HepG2 (cell line): Measurements from ENCODE around the gene TM9SF2. TPM values are rescaled to one million over a fixed set of nuclear protein-coding genes. Genes with fewer than 3 reads are reported as not detected.

Source experiments
- AHDC1 ChIP-seq: sonication (generic); formaldehyde crosslinking; IDR thresholded peaks from 2 replicates; pipeline ENCODE4 v1.5.1; 2020; ENCODE audit warnings: mild to moderate bottlenecking, missing genetic modification reagents, borderline replicate concordance
- ATF1 ChIP-seq: IDR thresholded peaks from 2 replicates; pipeline ENCODE4 v1.6.1; 2016; ENCODE audit warnings: mild to moderate bottlenecking, control low read depth
- EP300 ChIP-seq, 3 experiments: sonication (generic) in 1 of 3; formaldehyde crosslinking in 1 of 3; IDR thresholded peaks; 2 replicates each; pipeline versions ENCODE4 v1.5.1 to v1.6.1; 2011 to 2020; ENCODE audit warnings: low read depth in 2 of 3, low read length in 2 of 3, borderline replicate concordance in 1 of 3, improper control_type of control experiment in 1 of 3, mild to moderate bottlenecking in 1 of 3, missing genetic modification reagents in 1 of 3, moderate library complexity in 1 of 3
- FOXA1 ChIP-seq, 2 experiments: fragments of 450-650 bp in 1 of 2; sonication (generic) in 1 of 2; formaldehyde crosslinking in 1 of 2; IDR thresholded peaks; 2 replicates each; pipeline versions ENCODE4 v1.4.0 to v1.6.1; 2016 to 2020; ENCODE audit warnings: missing genetic modification reagents in 1 of 2
- FOXA3 ChIP-seq: IDR thresholded peaks from 2 replicates; pipeline ENCODE4 v1.6.1; 2016; ENCODE audit warnings: missing genetic modification reagents, missing compliant biosample characterization
- HDAC2 ChIP-seq: sonication (generic); formaldehyde crosslinking; IDR thresholded peaks from 2 replicates; pipeline ENCODE4 v1.4.0; 2020; ENCODE audit warnings: missing genetic modification reagents
- HNF4A ChIP-seq: sonication (generic); formaldehyde crosslinking; IDR thresholded peaks from 2 replicates; pipeline ENCODE4 v1.4.0; 2020; ENCODE audit warnings: missing genetic modification reagents
- TFAP4 ChIP-seq: sonication (generic); IDR thresholded peaks from 2 replicates; pipeline ENCODE4 v1.6.1; 2016; ENCODE audit warnings: low read depth, borderline replicate concordance
- ZFP41 ChIP-seq: sonication (generic); formaldehyde crosslinking; IDR thresholded peaks from 2 replicates; pipeline ENCODE4 v1.4.0; 2020; ENCODE audit warnings: mild to moderate bottlenecking, missing genetic modification reagents, borderline replicate concordance
- ZNF337 ChIP-seq: sonication (generic); formaldehyde crosslinking; IDR thresholded peaks from 2 replicates; pipeline ENCODE4 v1.5.1; 2020; ENCODE audit warnings: missing genetic modification reagents, low read depth, mild to moderate bottlenecking, borderline replicate concordance
- ZNF605 ChIP-seq: sonication (generic); formaldehyde crosslinking; IDR thresholded peaks from 2 replicates; pipeline ENCODE4 v1.8.0; 2022; ENCODE audit warnings: mild to moderate bottlenecking, missing genetic modification reagents
- ZNF891 ChIP-seq: sonication (generic); formaldehyde crosslinking; IDR thresholded peaks from 2 replicates; pipeline ENCODE4 v1.5.0; 2020; ENCODE audit warnings: mild to moderate bottlenecking, missing genetic modification reagents
- polyA plus RNA-seq, 8 experiments: library from polyadenylated mRNA; depleted of rRNA in 3 of 8; stranded (reverse) in 7 of 8; unstranded in 1 of 8; fragments of >200 nt; fragmentation: Illumina TruSeq in 4 of 8; extraction: Trizol in 4 of 8; gene quantifications; 2 replicates each; pipeline versions ENCODE4 v1.2.1 to v1.2.3, GENCODE V29; 2011 to 2016; ENCODE audit warnings: low read depth in 4 of 8, missing spikeins in 1 of 8, mixed read lengths in 1 of 8; ENCODE audit not compliant: insufficient read depth in 1 of 8
- total RNA-seq, 5 experiments: library from RNA; depleted of rRNA; stranded (reverse); fragments of >200 nt; fragmentation: Illumina TruSeq; extraction: Trizol; gene quantifications; 2 replicates each; pipeline ENCODE4 v1.2.3, GENCODE V29; 2016; ENCODE audit warnings: low read depth in 1 of 5
- TF ChIP-seq, protein P1 (sequence below): sonication (generic); formaldehyde crosslinking; IDR thresholded peaks from 2 replicates; pipeline ENCODE4 v1.4.0; 2020; ENCODE audit warnings: missing genetic modification reagents
- TF ChIP-seq, protein P2 (sequence below): sonication (generic); formaldehyde crosslinking; IDR thresholded peaks from 2 replicates; pipeline ENCODE4 v1.9.0; 2021; ENCODE audit warnings: missing genetic modification reagents, mild to moderate bottlenecking, borderline replicate concordance

TM9SF2 gene
- total and polyA plus RNA-seq, 2 of the 13 experiments (the other 11 are each of a cell fraction or from before 2014, with no cell fraction given), result 94.1 to 123 TPM

DNA sequence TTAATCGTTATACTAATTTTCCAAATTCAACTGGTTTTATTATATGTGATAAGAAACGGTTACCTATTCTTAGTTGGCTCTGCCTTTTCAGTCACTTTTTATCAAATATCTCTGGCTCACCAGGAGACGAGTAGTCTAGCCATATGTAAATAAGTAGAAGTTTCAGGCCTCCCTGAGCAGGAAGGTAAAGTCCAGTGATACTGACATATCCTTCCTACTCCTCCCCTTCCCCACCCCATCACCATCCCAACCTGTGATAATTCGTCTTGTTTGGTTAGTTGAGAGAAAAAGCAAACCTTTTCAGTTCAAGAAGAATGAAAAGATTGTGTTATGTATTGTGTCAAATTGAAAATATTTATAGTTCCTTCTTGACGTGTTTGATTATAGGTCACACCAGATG lies 53.9 kb downstream of the TM9SF2 start (continued):
- TF ChIP-seq, protein P1, sequence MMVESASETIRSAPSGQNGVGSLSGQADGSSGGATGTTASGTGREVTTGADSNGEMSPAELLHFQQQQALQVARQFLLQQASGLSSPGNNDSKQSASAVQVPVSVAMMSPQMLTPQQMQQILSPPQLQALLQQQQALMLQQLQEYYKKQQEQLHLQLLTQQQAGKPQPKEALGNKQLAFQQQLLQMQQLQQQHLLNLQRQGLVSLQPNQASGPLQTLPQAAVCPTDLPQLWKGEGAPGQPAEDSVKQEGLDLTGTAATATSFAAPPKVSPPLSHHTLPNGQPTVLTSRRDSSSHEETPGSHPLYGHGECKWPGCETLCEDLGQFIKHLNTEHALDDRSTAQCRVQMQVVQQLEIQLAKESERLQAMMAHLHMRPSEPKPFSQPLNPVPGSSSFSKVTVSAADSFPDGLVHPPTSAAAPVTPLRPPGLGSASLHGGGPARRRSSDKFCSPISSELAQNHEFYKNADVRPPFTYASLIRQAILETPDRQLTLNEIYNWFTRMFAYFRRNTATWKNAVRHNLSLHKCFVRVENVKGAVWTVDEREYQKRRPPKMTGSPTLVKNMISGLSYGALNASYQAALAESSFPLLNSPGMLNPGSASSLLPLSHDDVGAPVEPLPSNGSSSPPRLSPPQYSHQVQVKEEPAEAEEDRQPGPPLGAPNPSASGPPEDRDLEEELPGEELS (CRISPR knock-in tag), result 0 out of 2 replicates have a peak, but pooled peaks have one; percentile 21
- TF ChIP-seq FOXA1 (IDR thresholded peaks at IDR 0.05) (no peak), FOXA1 (CRISPR knock-in tag; IDR thresholded peaks at IDR 0.05) (peak; percentile 53), EP300 (IDR thresholded peaks at IDR 0.05; ENCODE audit: low read depth in 2 of 2, low read length in 2 of 2) (peak in 1 of 2 experiments; percentile 63; a peak in 1 of 4 replicates), EP300 (CRISPR knock-in tag; IDR thresholded peaks at IDR 0.05; ENCODE audit: borderline replicate concordance) (no peak), AHDC1 (no peak), ZFP41 (no peak), HNF4A (peak; percentile 58), ZNF891 (CRISPR knock-in tag) (no peak), ATF1 (CRISPR knock-in tag) (no peak), HDAC2 (0 out of 2 replicates have a peak, but pooled peaks have one; percentile 38), ZNF605 (no peak), TFAP4 (no peak), ZNF337 (CRISPR knock-in tag) (no peak), FOXA3 (CRISPR knock-in tag) (0 out of 2 replicates have a peak, but pooled peaks have one; percentile 14)
- TF ChIP-seq, protein P2, sequence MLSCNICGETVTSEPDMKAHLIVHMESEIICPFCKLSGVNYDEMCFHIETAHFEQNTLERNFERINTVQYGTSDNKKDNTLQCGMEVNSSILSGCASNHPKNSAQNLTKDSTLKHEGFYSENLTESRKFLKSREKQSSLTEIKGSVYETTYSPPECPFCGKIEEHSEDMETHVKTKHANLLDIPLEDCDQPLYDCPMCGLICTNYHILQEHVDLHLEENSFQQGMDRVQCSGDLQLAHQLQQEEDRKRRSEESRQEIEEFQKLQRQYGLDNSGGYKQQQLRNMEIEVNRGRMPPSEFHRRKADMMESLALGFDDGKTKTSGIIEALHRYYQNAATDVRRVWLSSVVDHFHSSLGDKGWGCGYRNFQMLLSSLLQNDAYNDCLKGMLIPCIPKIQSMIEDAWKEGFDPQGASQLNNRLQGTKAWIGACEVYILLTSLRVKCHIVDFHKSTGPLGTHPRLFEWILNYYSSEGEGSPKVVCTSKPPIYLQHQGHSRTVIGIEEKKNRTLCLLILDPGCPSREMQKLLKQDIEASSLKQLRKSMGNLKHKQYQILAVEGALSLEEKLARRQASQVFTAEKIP (CRISPR knock-in tag), result no peak
